ENCODE results near the gene SGPP2.

Gene SGPP2

GRCh38 chr2:222479859-222480258, 55.5 kb downstream of the SGPP2 start:
- DNase-seq, result no peak

GRCh38 chr2:222480497-222480896, 56.2 kb downstream of the SGPP2 start:
- no peak for DNase-seq

GRCh38 chr2:222481941-222482340, 57.6 kb downstream of the SGPP2 start:
- DNase-seq, result no peak

GRCh38 chr2:222483513-222484039, 59.2 kb downstream of the SGPP2 start:
- no peak for DNase-seq

GRCh38 chr2:222485367-222486211, 61.2 kb downstream of the SGPP2 start:
- DNase-seq, result no peak

- DNase-seq, result no peak
Measured at GRCh38 chr2:222490131-222490530, 65.8 kb downstream of the SGPP2 start.

- DNase-seq, result no peak
Measured at GRCh38 chr2:222492683-222493082, 68.3 kb downstream of the SGPP2 start.

- DNase-seq, result no peak
Measured at GRCh38 chr2:222494104-222494739, 69.9 kb downstream of the SGPP2 start.

- DNase-seq, result no peak
Measured at GRCh38 chr2:222495388-222495787, 71.0 kb downstream of the SGPP2 start.

- DNase-seq, result no peak
Measured at GRCh38 chr2:222499226-222499625, 74.9 kb downstream of the SGPP2 start.

GRCh38 chr2:222504191-222504590, 79.8 kb downstream of the SGPP2 start:
- no peak for DNase-seq

GRCh38 chr2:222504719-222505118, 80.4 kb downstream of the SGPP2 start:
- DNase-seq, result no peak

GRCh38 chr2:222506230-222506935, 82.0 kb downstream of the SGPP2 start:
- DNase-seq, result no peak

GRCh38 chr2:222514901-222515300, 90.6 kb downstream of the SGPP2 start:
- DNase-seq, result no peak

GRCh38 chr2:222518570-222519381, 94.4 kb downstream of the SGPP2 start:
- DNase-seq, result no peak

- no peak for DNase-seq
Measured at GRCh38 chr2:222521099-222521498, 96.8 kb downstream of the SGPP2 start.

GRCh38 chr2:222522082-222522481, 97.7 kb downstream of the SGPP2 start:
- no peak for DNase-seq

- DNase-seq, result no peak
Measured at GRCh38 chr2:222523783-222524544, 99.6 kb downstream of the SGPP2 start.

- no peak for DNase-seq
Measured at GRCh38 chr2:222525811-222526210, 101.5 kb downstream of the SGPP2 start.

- no peak for DNase-seq
Measured at GRCh38 chr2:222526480-222527277, 102.3 kb downstream of the SGPP2 start.

GRCh38 chr2:222532315-222532714, 108.0 kb downstream of the SGPP2 start:
- no peak for DNase-seq
